Dorsolateral prefrontal cortex (tissue), 118 donors: ENCODE measurements around the gene EVC. TPM values are rescaled to one million over a fixed set of nuclear protein-coding genes. Genes with fewer than 3 reads are reported as not detected.

Experiments
- total RNA-seq, 120 experiments: library from RNA; stranded (reverse); gene quantifications; one replicate each; pipeline versions ENCODE4 v1.2.3 to v1.2.4, GENCODE V29; 2022

Gene EVC
- total RNA-seq, 120 experiments from 2014 or later, result 2.6 to 15.7 (median 5.9) TPM

Other genes with a start within 250 kb of the EVC start
- gene EVC2, start 2.6 kb upstream of the EVC start, total RNA-seq, result 1 to 10 TPM in 62 of 120 experiments, under 1 TPM in 58; 0.34 to 5.3 (median 1.1) TPM
- 100 to 1,000 TPM in 57 of 120 experiments, 10 to 100 TPM in 63; 38.1 to 151 (median 98.4) TPM for gene CRMP1, start 181.9 kb downstream of the EVC start, total RNA-seq